Measurements from ENCODE around the gene DIRAS1. TPM values are rescaled to one million over a fixed set of nuclear protein-coding genes. Genes with fewer than 3 reads are reported as not detected.

Gene DIRAS1
- total and polyA plus RNA-seq, 2 donors (not counting 3 experiments of a cell fraction or from before 2014, with no cell fraction given) = 0.09 to 0.17 TPM

DNA sequence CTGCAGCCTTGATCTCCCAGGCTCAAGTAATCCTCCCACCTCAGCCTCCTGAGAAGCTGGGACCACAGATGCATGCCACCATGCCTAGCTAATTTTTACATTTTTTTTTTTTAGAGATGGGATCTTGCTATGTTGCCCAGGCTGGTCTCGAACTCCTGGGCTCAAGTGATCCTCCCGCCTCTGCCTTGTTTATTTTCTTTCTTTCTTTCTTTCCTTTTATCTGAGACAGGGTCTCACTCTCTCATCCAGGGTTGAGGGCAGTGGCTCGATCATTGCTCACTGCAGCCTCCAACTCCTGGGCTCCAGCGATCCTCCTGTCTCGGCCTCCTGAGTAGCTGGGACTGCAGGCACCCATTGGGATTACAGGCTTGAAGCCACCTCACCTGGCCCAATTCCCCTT lies 14.9 kb downstream of the DIRAS1 start:
- H4K20me1 ChIP-seq (replicated peaks; ENCODE audit: control insufficient read depth, extremely low read depth, insufficient read depth, low read length) = no peaks in the 10 kb centered on the region
- intact Hi-C loops (cut with micrococcal nuclease) = no loop called here
- no peaks in the 10 kb centered on the region for H3K4me1 ChIP-seq (ENCODE audit: control insufficient read depth, extremely low read depth, insufficient read depth, low read length)
- TF ChIP-seq MYC (IDR thresholded peaks at IDR 0.05; ENCODE audit: low read depth, low read length) (no peak), FOS (IDR thresholded peaks at IDR 0.05; ENCODE audit: borderline replicate concordance, insufficient read depth, low read length) (no peak), GATA2 (IDR thresholded peaks at IDR 0.05; ENCODE audit: insufficient read depth, insufficient read length, low read depth, low read length) (no peak), POLR2AphosphoS5 (IDR thresholded peaks at IDR 0.05; ENCODE audit: insufficient read depth, low read depth, low read length) (no peak), POLR2A (IDR thresholded peaks at IDR 0.05; ENCODE audit: low read depth, low read length) (no peak), JUN (IDR thresholded peaks at IDR 0.05; ENCODE audit: borderline replicate concordance, insufficient read depth, insufficient read length, low read depth) (no peak), EZH2 (IDR thresholded peaks at IDR 0.05; ENCODE audit: borderline replicate concordance, low read depth, low read length, severe bottlenecking) (no peak)
- TF ChIP-seq, protein P1, sequence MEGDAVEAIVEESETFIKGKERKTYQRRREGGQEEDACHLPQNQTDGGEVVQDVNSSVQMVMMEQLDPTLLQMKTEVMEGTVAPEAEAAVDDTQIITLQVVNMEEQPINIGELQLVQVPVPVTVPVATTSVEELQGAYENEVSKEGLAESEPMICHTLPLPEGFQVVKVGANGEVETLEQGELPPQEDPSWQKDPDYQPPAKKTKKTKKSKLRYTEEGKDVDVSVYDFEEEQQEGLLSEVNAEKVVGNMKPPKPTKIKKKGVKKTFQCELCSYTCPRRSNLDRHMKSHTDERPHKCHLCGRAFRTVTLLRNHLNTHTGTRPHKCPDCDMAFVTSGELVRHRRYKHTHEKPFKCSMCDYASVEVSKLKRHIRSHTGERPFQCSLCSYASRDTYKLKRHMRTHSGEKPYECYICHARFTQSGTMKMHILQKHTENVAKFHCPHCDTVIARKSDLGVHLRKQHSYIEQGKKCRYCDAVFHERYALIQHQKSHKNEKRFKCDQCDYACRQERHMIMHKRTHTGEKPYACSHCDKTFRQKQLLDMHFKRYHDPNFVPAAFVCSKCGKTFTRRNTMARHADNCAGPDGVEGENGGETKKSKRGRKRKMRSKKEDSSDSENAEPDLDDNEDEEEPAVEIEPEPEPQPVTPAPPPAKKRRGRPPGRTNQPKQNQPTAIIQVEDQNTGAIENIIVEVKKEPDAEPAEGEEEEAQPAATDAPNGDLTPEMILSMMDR (IDR thresholded peaks at IDR 0.05; ENCODE audit: extremely low read depth in 1 of 2, insufficient read depth in 1 of 2, low read depth in 1 of 2, low read length in 2 of 2) = no peak
- TF ChIP-seq, protein P2, sequence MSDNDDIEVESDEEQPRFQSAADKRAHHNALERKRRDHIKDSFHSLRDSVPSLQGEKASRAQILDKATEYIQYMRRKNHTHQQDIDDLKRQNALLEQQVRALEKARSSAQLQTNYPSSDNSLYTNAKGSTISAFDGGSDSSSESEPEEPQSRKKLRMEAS (IDR thresholded peaks at IDR 0.05; ENCODE audit: insufficient read depth, insufficient read length) = no peak
- dilution Hi-C loops (cut with MboI; ENCODE audit: extremely low pct_ligation_motif_present, low sequenced_read_pairs) = no loop called here
- H3K27me3 ChIP-seq (ENCODE audit: control insufficient read depth in 2 of 2, insufficient read depth in 2 of 2, low read length in 2 of 2) = peaks cover 11% of the 10 kb centered on the region in 2 experiments
- BruUV-seq (replicated peaks) = no TSS peak
- no peaks in the 10 kb centered on the region for H3K9me1 ChIP-seq (replicated peaks; ENCODE audit: control insufficient read depth, extremely low read depth, insufficient read depth, low read length)
- no peak overlapping the region for H3K9ac ChIP-seq (replicated peaks; ENCODE audit: extremely low read depth, insufficient read depth, low read length)
- no peaks in the 10 kb centered on the region for H3K36me3 ChIP-seq (ENCODE audit: control insufficient read depth in 2 of 2, extremely low read depth in 1 of 2, insufficient read depth in 2 of 2, low read length in 2 of 2)
- H3K4me2 ChIP-seq (ENCODE audit: insufficient read depth, low read length) = no peak overlapping the region
- H3K4me3 ChIP-seq (replicated peaks in 1 of 3; ENCODE audit: insufficient read depth in 1 of 3, low read depth in 1 of 3, low read length in 3 of 3) = no peak overlapping the region
- no peak overlapping the region for H3K27ac ChIP-seq (ENCODE audit: insufficient read depth, low read depth, low read length)
- ChIA-PET POLR2A (no interaction called here), CTCF (no interaction called here)
- FAIRE-seq = no peak
- no peak for DNase-seq (ENCODE audit: low read depth, low spot score)
- no peaks in the 10 kb centered on the region for H3K79me2 ChIP-seq (ENCODE audit: control insufficient read depth, insufficient read depth, low read length)
- H2AFZ ChIP-seq (ENCODE audit: low read depth, low read length) = no peak overlapping the region
- no peaks in the 10 kb centered on the region for H3K9me3 ChIP-seq (replicated peaks; ENCODE audit: control insufficient read depth, insufficient read depth, low read length)
